Retinal pigment epithelial cell (primary cell): ENCODE measurements around the gene POLQ.
A peak's percentile ranks its signal among the peaks of the same experiment; 100 is the strongest.

Experiments used
- DNase-seq: peaks from one replicate; pipeline ENCODE4 v3.0.0-alpha.2; 2010; ENCODE audit warnings: low read depth
- H3K4me3 ChIP-seq: 2 replicates; pipeline ENCODE4 v1.5.1; 2011; ENCODE audit warnings: mild to moderate bottlenecking, low read length, control low read depth, moderate library complexity
- CTCF ChIP-seq: conservative IDR thresholded peaks from 2 replicates; pipeline ENCODE4 v1.5.1; 2011; ENCODE audit warnings: low read depth, low read length, control low read depth, inconsistent platforms

The POLQ gene

GRCh38 chr3:121514496-121514895, 31.3 kb downstream of the POLQ start:
- DNase-seq = no peak
- no peak for TF ChIP-seq CTCF
- H3K4me3 ChIP-seq = no peak overlapping the region

- TF ChIP-seq CTCF = no peak
- H3K4me3 ChIP-seq = no peak overlapping the region
- no peak for DNase-seq
Measured at GRCh38 chr3:121508389-121508788, 37.4 kb downstream of the POLQ start.

GRCh38 chr3:121505256-121505655, 40.5 kb downstream of the POLQ start:
- no peak overlapping the region for H3K4me3 ChIP-seq
- no peak for DNase-seq
- no peak for TF ChIP-seq CTCF

GRCh38 chr3:121504618-121505017, 41.2 kb downstream of the POLQ start:
- no peak for TF ChIP-seq CTCF
- H3K4me3 ChIP-seq = no peak overlapping the region
- no peak for DNase-seq

- DNase-seq = no peak
- no peak overlapping the region for H3K4me3 ChIP-seq
- no peak for TF ChIP-seq CTCF
Measured at GRCh38 chr3:121496786-121497185, 49.0 kb downstream of the POLQ start.

- no peak for DNase-seq
- TF ChIP-seq CTCF = peak; percentile 12
- H3K4me3 ChIP-seq = no peak overlapping the region
Measured at GRCh38 chr3:121493431-121493830, 52.4 kb downstream of the POLQ start.

- TF ChIP-seq CTCF = no peak
- H3K4me3 ChIP-seq = no peak overlapping the region
- DNase-seq = no peak
Measured at GRCh38 chr3:121491683-121492320, 54.0 kb downstream of the POLQ start.
